ENCODE measurements around the gene PPP6R2. TPM values are rescaled to one million over a fixed set of nuclear protein-coding genes. Genes with fewer than 3 reads are reported as not detected.

Gene PPP6R2
- polyA plus RNA-seq, 1 experiment, result 26.6 TPM

GRCh38 chr22:50399751-50400331 lies 56.7 kb downstream of the PPP6R2 start:
- TF ChIP-seq, protein P1, sequence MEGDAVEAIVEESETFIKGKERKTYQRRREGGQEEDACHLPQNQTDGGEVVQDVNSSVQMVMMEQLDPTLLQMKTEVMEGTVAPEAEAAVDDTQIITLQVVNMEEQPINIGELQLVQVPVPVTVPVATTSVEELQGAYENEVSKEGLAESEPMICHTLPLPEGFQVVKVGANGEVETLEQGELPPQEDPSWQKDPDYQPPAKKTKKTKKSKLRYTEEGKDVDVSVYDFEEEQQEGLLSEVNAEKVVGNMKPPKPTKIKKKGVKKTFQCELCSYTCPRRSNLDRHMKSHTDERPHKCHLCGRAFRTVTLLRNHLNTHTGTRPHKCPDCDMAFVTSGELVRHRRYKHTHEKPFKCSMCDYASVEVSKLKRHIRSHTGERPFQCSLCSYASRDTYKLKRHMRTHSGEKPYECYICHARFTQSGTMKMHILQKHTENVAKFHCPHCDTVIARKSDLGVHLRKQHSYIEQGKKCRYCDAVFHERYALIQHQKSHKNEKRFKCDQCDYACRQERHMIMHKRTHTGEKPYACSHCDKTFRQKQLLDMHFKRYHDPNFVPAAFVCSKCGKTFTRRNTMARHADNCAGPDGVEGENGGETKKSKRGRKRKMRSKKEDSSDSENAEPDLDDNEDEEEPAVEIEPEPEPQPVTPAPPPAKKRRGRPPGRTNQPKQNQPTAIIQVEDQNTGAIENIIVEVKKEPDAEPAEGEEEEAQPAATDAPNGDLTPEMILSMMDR (IDR thresholded peaks at IDR 0.05; ENCODE audit: low read depth, low read length), result peak; percentile 28; the same call in 1 of the 2 replicates
- Histone ChIP-seq H3K27me3 (ENCODE audit: control insufficient read depth, insufficient read depth, low read length) (no peaks in the 10 kb centered on the region), H3K27ac (ENCODE audit: low read depth, low read length) (no peak overlapping the region), H3K9me3 (ENCODE audit: control insufficient read depth, insufficient read depth, low read length) (no peaks in the 10 kb centered on the region), H3K4me3 (ENCODE audit: low read depth, low read length) (no peak overlapping the region)
- CTCF ChIA-PET, result interaction anchor here (0.6 kb wide), 1 partner anchor 237 kb away, joined by 17 read pairs; no protein-coding TSS in a partner anchor
- no peak for DNase-seq (ENCODE audit: low read depth, low spot score)
- POLR2A ChIA-PET, result no interaction called here

DNA sequence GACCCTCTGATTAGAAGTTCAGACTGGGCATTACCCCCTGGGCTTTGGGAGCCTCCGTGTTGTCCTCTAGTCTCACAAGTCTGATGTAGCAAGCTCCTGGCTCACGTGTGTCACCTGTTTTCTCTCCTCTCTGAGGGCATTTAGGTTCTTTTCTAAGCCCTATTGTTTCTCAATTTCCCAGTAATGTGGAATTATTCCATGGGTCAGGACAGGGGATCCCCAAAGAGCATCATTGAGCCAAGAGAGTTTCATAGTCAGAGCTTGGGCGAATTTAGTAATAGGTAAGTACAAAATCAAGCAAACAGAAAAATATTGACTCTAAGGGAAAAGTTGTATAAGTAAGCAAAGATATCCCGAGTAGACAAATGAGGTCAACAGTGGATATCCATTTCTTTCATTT lies 57.3 kb downstream of the PPP6R2 start:
- DNase-seq (ENCODE audit: low read depth, low spot score), result no peak
- no peak overlapping the region for H3K27ac ChIP-seq (ENCODE audit: low read depth, low read length)
- H3K9me3 ChIP-seq (ENCODE audit: control insufficient read depth, insufficient read depth, low read length), result no peaks in the 10 kb centered on the region
- ChIA-PET POLR2A (no interaction called here), CTCF (no interaction called here)
- no peak overlapping the region for H3K4me3 ChIP-seq (ENCODE audit: low read depth, low read length)
- no peaks in the 10 kb centered on the region for H3K27me3 ChIP-seq (ENCODE audit: control insufficient read depth, insufficient read depth, low read length)
- TF ChIP-seq, protein P1 (IDR thresholded peaks at IDR 0.05; ENCODE audit: low read depth, low read length), result no peak

GRCh38 chr22:50400931-50401330 lies 57.8 kb downstream of the PPP6R2 start:
- ChIA-PET POLR2A (no interaction called here), CTCF (no interaction called here)
- DNase-seq (ENCODE audit: low read depth, low spot score), result no peak
- Histone ChIP-seq H3K27ac (ENCODE audit: low read depth, low read length) (no peak overlapping the region), H3K27me3 (ENCODE audit: control insufficient read depth, insufficient read depth, low read length) (no peaks in the 10 kb centered on the region), H3K4me3 (ENCODE audit: low read depth, low read length) (no peak overlapping the region), H3K9me3 (ENCODE audit: control insufficient read depth, insufficient read depth, low read length) (no peaks in the 10 kb centered on the region)
- TF ChIP-seq, protein P1 (IDR thresholded peaks at IDR 0.05; ENCODE audit: low read depth, low read length), result no peak

- no peaks in the 10 kb centered on the region for H3K9me3 ChIP-seq (ENCODE audit: control insufficient read depth, insufficient read depth, low read length)
- TF ChIP-seq, protein P1 (IDR thresholded peaks at IDR 0.05; ENCODE audit: low read depth, low read length), result no peak
- no peak overlapping the region for H3K4me3 ChIP-seq (ENCODE audit: low read depth, low read length)
- ChIA-PET CTCF (no interaction called here), POLR2A (no interaction called here)
- no peak overlapping the region for H3K27ac ChIP-seq (ENCODE audit: low read depth, low read length)
- no peaks in the 10 kb centered on the region for H3K27me3 ChIP-seq (ENCODE audit: control insufficient read depth, insufficient read depth, low read length)
- DNase-seq (ENCODE audit: low read depth, low spot score), result no peak
These were observed 58.8 kb downstream of the PPP6R2 start for GRCh38 chr22:50401907-50402306.

GRCh38 chr22:50403701-50404101 lies 60.6 kb downstream of the PPP6R2 start:
- DNase-seq (ENCODE audit: low read depth, low spot score), result no peak
- Histone ChIP-seq H3K9me3 (ENCODE audit: control insufficient read depth, insufficient read depth, low read length) (no peaks in the 10 kb centered on the region), H3K27me3 (ENCODE audit: control insufficient read depth, insufficient read depth, low read length) (no peaks in the 10 kb centered on the region), H3K27ac (ENCODE audit: low read depth, low read length) (no peak overlapping the region), H3K4me3 (ENCODE audit: low read depth, low read length) (no peak overlapping the region)
- TF ChIP-seq, protein P1 (IDR thresholded peaks at IDR 0.05; ENCODE audit: low read depth, low read length), result no peak
- CTCF ChIA-PET, result no interaction called here
- POLR2A ChIA-PET, result no interaction called here

Data from AG04450 (cell line).